Measurements from ENCODE around the gene TOR2A.

The TOR2A gene

DNA sequence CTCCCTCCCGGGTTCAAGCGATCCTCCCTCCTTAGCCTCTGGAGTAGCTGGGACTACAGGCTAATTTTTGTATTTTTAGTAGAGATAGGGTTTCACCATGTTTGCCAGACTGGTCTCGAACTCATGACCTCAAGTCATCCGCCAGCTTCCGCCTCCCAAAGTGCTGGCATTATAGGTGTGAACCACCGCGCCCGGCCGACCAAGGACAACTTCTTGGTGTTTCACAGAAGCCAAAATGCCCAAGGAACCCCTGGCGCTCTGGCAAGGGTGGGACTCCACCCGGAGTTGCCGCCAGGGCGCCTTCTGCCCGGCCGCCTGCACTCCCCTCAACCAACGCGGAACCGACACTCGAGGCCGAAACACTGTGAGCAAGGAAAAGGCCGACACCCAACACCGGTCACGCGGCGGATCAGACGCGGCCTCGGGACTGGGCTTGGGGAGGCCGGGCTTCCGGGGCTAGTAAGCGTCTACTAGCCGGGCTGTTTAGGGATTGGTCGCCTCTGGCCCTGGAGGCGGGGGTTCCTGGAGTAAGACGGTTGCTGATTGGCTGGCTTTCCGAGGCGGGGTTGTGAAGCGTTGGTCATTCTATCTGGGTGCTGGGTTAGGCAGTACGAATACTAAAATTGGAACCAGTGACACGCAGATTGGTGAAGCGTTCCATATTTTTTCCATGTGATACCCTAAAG, 36.0 kb downstream of the TOR2A start:
- peak; percentile 94 for DNase-seq (ENCODE audit: low read depth)

DNA sequence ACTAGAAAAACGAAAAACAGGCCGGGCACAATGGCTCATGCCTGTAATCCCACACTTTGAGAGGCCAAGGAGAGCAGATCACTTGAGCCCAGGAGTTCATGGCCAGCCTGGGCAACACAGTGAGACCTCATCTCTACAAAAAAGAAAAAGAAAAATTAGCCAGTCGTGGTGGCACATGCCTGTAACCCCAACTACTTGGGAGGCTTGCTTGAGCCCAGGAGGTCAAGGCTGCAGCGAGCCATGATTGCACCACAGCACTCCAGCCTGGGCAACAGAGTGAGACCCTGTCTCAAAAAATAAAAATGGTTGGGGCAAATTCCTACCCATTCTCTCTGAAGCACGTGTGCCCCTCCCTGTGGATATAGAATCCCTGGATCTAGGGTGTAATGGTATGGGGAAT, 36.7 kb downstream of the TOR2A start:
- no peak for DNase-seq (ENCODE audit: low read depth)

DNA sequence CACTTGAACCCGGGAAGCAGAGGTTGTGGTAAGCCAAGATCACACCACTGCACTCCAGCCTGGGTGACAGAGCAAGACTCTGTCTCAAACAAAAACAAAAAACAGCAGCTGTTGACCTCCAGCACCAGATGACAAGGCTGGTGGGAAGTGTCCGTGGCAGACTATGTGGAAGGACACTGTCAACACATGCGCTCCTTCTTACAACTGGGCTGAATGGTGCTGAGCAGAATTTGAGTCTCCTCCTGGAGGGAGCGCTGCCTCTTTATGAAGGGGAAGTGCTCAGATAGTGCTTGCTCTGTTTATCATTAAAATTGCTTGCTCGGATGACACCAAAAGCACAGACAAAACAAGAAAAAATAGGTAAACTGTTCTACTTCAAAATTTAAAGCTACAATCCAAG, 37.5 kb downstream of the TOR2A start:
- DNase-seq (ENCODE audit: low read depth) = no peak

DNA sequence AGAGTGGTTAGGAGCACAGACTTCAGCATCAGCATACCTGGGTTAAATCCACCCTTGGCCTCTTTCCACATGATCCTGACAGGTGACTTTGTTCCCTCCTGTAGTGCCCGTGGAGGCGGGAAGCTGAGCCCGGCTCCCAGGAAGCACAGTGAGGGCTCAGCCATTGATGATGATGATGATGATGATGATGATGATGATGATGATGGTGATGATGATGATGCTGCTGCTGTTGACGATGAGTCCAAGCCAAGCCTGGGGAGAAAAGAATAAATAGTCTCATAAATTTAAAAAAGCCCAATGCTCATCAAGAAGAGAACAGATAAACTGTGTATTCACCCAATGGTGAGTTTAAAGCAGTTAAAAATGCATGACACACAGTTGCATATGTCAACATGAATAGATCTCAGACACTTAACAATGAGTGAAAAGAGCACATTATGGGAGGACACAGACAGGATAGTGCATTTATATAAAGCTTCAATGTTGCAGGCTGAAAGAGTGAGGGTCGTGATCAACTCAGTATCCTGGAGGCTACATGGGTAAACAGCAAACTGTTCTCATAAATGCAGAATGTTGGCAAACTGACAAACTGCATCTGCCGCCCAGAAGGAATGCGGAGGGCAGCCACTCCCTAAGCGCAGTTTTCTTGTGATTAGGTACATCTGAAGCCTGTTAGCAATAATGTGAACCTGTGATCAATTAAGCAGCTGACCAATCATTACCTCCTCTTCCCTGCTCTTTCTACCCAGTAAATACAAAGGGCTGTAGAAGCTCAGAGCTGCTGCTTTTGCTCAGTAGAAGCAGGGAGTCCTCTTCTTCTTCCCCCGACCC, 40.0 kb downstream of the TOR2A start:
- DNase-seq (ENCODE audit: low read depth) = no peak

DNA sequence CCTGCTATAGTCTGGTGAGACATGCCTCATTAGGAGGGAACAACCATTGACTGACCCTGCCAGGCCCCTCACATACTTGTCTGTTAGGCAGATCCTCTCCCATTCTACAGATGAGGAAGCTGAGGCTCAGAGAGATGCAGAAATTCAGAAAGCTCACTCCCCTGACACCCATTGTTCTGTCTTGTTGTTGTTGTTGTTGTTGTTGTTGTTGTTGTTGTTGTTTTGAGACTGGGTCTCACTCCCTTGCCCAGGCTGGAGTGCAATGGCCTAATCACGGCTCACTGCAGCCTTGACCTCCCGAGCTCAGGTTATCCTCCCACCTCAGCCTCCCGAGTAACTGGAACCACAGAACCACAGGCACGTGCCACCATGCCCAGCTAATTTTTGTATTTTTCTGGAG, 41.4 kb downstream of the TOR2A start:
- DNase-seq (ENCODE audit: low read depth) = no peak

DNA sequence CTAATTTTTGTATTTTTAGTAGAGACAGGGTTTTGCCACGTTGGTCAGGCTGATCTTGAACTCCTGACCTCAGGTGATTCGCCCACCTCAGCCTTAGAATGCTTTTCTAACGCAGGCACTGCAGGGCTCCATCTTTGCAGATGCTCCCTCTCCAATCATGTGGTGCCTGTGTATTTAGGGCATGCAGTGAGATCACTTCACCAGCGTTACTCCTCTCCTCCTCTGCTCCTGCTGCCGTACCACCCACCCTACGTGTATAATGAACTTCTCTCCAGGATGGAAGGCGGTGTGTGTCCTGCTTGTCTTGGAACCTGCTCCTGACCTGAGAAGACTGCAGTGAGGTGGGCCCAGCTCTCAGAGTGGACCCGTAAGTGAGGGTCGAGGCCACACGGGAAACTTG, 42.0 kb downstream of the TOR2A start:
- DNase-seq (ENCODE audit: low read depth) = no peak

DNA sequence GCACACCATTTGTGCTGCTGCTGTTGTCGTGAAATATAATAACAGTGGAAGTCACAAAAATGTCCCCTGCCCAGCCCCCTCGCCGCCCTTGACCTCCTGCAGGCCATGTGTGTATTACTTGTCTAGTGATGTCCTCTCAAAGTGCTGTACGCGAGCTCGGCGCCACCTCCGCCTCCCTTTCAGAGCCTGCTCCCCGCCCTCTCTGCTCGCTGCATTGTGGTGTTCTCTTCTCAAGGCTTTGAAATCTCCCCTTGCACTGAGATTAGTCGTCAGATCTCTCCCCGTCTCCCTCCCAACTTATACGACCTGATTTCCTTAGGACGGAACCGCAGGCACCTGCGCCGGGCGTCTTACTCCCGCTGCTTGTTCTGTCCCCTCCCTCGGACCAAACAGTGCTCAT, 43.0 kb downstream of the TOR2A start:
- no peak for DNase-seq (ENCODE audit: low read depth)

DNA sequence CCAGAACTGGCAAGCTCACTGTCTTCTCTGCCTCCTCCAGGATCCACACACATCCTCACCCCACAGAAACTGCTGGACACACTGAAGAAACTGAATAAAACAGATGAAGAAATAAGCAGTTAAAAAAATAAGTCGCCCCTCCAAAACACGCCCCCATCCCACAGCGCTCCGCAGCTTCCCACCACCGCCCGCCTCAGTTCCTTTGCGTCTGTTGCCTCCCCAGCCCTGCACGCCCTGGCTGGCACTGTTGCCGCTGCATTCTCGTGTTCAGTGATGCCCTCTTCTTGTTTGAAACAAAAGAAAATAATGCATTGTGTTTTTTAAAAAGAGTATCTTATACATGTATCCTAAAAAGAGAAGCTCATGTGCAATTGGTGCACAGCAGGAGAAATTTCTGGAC, 44.4 kb downstream of the TOR2A start:
- DNase-seq (ENCODE audit: low read depth) = no peak

DNA sequence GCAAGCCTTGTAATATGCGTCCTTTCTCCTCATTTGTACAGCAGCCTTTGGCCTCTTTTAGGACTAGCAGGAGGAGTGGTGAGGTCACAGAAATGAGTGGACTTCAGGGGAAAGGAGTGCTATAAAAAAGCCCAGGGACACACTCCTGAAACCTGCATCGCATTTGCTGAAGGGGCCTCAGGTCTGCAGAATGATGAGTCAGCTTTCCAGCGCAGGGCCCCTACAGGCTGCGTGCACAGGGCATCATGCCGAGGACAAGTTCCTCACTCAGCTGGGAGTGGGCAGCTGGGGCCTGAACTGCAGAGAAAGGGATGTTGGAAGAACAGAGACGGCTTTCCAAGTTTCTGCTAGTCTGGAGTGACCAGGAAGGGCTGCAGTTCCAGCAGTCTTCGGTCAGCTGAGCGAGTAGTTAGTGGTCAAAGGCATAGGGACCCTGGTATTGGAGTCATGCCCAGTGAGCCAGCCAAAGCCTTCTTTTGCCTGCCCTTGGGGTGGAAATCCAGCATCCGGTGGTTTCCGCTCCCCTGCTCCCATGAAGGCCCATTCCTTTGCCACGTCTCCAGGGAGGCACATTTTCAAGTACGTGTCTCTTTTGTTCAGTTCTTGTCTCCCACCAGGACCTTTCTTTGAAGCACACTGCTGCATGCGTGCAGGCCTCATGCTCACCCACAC, 45.6 kb downstream of the TOR2A start:
- DNase-seq (ENCODE audit: low read depth) = no peak

DNA sequence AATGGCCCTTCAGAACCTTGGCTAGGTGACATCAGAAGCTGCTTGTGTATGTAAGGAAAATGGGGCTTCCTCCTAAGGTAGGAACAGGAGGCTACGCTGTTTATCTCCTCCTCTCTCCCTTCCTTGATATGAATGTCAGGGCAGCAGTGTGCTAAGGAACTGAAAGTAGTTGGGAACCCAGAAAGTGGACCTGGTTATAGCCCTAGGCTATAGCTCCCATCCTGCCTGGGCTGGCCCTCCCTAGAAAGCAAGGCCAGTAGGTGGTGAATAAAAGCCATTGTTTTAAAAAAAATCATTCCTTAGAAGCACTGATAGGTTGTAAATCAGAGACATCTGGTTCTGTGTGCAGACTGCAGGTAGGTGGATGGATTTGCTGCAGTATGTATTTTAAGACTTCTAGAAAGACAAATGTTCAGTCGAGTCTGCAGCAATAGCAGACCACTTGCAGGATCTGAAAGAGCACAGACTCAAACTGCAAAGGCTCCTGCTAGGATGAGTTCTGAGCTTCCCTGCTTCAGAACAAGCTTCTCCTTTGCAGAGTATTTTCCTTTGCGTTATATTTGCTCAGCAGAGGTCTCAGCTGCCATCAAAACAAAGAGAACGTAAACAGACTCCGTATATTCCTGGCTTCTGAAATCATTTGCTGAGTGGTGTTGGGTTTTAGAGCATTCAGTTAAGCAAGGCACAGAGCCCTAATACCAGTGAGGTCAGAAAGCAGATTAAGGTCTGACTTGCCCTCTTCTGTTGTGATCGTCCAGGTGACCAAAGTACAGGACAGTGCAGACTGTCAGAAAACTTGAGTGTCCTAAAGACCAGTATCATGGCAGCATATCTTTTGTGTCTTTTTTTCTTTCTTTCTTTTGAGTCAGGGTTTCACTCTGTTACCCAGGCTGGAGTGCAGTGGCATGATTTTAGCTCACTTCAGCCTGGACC, 48.4 kb downstream of the TOR2A start:
- no peak for DNase-seq (ENCODE audit: low read depth)

DNA sequence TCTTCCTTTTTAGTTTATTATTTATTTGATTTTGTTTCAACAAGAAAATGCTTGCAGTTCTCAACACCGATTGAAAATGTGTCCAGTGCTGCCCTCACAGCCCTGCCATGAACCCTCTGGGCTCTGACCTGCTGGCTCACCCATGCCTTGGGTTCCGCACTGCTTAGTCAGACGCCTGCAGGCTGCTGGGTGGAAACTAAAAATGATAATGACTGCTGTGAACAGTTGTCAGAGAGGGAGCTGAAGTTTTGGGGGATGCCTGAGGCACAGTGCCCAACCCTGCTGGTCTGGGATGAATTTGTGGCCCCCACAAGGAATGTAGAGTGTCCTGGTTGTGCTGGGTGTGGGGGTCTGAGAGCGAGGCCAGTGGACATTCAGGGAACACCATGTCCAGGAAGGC, 50.5 kb downstream of the TOR2A start:
- DNase-seq (ENCODE audit: low read depth) = no peak

DNA sequence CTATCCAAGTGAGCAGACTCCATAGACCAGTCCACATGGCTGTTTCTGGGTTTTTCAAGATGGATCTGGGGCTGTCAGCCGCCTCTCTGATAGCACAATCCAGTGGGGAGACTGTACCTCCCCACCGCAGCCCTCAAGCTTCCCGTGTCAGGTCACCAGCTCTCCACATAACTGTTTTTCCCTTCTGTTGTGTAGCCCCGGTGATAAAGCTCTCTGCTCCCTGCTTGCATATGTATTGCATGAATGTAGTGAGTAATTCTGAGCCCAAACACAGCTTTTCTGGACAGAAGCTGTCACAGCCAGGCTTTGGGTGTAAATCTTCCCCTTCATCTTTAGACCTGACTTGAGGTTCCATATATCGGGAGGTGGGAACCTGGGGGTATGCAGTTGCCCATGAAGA, 51.4 kb downstream of the TOR2A start:
- DNase-seq (ENCODE audit: low read depth) = no peak

DNA sequence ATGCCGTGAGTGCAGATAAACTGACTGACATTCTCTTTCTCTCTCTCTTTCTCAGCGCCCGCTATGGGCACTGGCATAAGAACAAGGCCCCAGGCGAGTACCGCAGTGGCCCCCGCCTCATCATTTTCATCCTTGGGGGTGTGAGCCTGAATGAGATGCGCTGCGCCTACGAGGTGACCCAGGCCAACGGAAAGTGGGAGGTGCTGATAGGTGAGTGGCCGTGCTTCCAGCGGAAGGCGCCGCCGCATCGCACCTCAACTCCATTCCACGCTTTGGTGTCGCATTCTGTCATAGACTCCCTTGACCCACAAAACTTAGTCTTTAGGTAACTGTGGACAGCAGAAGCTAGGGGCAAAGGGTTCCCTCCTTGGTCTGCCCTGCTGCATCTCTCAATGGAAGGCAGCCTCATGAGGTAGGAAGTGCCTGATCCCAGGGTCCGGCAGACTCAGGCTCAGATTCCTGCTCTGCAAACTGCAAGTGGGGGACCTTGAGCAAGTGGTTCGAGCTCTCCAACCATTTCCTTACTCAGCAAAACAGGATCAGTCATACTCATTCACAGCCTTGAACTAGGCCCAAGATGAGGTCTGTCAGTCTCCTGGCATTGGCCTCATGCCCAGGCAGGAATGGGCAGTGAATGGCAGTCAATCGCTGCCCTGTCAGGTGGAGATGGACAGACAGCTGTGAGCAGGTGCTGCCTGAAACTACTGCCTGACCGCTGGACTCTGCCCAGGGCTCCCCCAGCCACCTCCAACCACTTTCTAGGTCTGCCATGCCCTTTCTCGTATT, 52.5 kb downstream of the TOR2A start:
- no peak for DNase-seq (ENCODE audit: low read depth)

Measured in non-pigmented ciliary epithelial cell (primary cell).